Measurements from ENCODE around the gene GFI1B.
A peak's percentile ranks its signal among the peaks of the same experiment; 100 is the strongest.
"Not testable (repeated sequence)": the region's sequence is repeated elsewhere in the genome, so short reads cannot be mapped to it uniquely, and the experiment has no call there.

GFI1B gene

GRCh38 chr9:132946631-132947295 is 31.7 kb upstream of the GFI1B start:
- H3K4me3 ChIP-seq (ENCODE audit: low read length): no peak overlapping the region
- H3K4me1 ChIP-seq (ENCODE audit: control insufficient read depth, insufficient read depth, low read length): peaks cover 20% of the 10 kb centered on the region
- DNase-seq (ENCODE audit: low read depth): peak; percentile 19
- H3K27me3 ChIP-seq (replicated peaks; ENCODE audit: control insufficient read depth, insufficient read depth, low read length): peaks cover 4% of the 10 kb centered on the region
- no peak overlapping the region for H3K9ac ChIP-seq (ENCODE audit: low read length)
- no peaks in the 10 kb centered on the region for H3K36me3 ChIP-seq (ENCODE audit: control insufficient read depth, insufficient read depth, low read length, severe bottlenecking)
- no peaks in the 10 kb centered on the region for H3K9me3 ChIP-seq (ENCODE audit: control insufficient read depth, low read length)

DNA sequence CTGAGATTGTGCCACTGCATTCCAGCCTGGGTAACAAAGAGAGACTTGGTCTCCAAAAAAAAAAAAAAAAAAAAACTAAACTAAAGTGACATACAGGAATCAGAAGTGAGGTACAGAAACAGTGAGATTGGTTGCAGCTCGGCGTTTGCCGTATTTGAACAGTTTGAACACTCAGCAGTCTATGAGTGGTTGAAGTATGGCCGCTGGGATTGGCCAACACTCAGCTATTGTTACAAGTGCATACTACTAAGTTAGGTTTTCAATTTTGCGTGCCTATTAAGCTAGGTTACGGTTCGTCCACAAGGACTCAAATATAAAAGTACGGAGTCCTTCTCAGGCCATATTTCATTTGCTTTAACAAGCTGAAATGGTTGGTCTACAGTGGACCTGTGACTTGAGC is 30.7 kb upstream of the GFI1B start:
- Histone ChIP-seq H3K36me3 (ENCODE audit: control insufficient read depth, insufficient read depth, low read length, severe bottlenecking) (no peaks in the 10 kb centered on the region), H3K9ac (ENCODE audit: low read length) (no peak overlapping the region), H3K4me3 (ENCODE audit: low read length) (no peak overlapping the region), H3K9me3 (ENCODE audit: control insufficient read depth, low read length) (no peaks in the 10 kb centered on the region), H3K4me1 (ENCODE audit: control insufficient read depth, insufficient read depth, low read length) (peaks cover 14% of the 10 kb centered on the region), H3K27me3 (replicated peaks; ENCODE audit: control insufficient read depth, insufficient read depth, low read length) (peaks cover 4% of the 10 kb centered on the region)
- no peak for DNase-seq (ENCODE audit: low read depth)

- H3K4me1 ChIP-seq (ENCODE audit: control insufficient read depth, insufficient read depth, low read length): peaks cover 6% of the 10 kb centered on the region
- H3K9ac ChIP-seq (ENCODE audit: low read length): no peak overlapping the region
- peaks cover 4% of the 10 kb centered on the region for H3K27me3 ChIP-seq (replicated peaks; ENCODE audit: control insufficient read depth, insufficient read depth, low read length)
- H3K4me3 ChIP-seq (ENCODE audit: low read length): no peak overlapping the region
- no peak for DNase-seq (ENCODE audit: low read depth)
- H3K9me3 ChIP-seq (ENCODE audit: control insufficient read depth, low read length): no peaks in the 10 kb centered on the region
- no peaks in the 10 kb centered on the region for H3K36me3 ChIP-seq (ENCODE audit: control insufficient read depth, insufficient read depth, low read length, severe bottlenecking)
Measured at GRCh38 chr9:132948482-132949050, 29.9 kb upstream of the GFI1B start.

- H3K4me1 ChIP-seq (ENCODE audit: control insufficient read depth, insufficient read depth, low read length): peaks cover 4% of the 10 kb centered on the region
- H3K36me3 ChIP-seq (ENCODE audit: control insufficient read depth, insufficient read depth, low read length, severe bottlenecking): no peaks in the 10 kb centered on the region
- no peak overlapping the region for H3K4me3 ChIP-seq (ENCODE audit: low read length)
- H3K9ac ChIP-seq (ENCODE audit: low read length): no peak overlapping the region
- peaks cover under 1% of the 10 kb centered on the region for H3K9me3 ChIP-seq (ENCODE audit: control insufficient read depth, low read length)
- H3K27me3 ChIP-seq (replicated peaks; ENCODE audit: control insufficient read depth, insufficient read depth, low read length): peaks cover 4% of the 10 kb centered on the region
- DNase-seq (ENCODE audit: low read depth): no peak
Measured at GRCh38 chr9:132949709-132950108, 28.8 kb upstream of the GFI1B start.

GRCh38 chr9:132955123-132955522 is 23.4 kb upstream of the GFI1B start:
- H3K4me1 ChIP-seq (ENCODE audit: control insufficient read depth, insufficient read depth, low read length): no peaks in the 10 kb centered on the region
- H3K9ac ChIP-seq (ENCODE audit: low read length): no peak overlapping the region
- peaks cover 26% of the 10 kb centered on the region for H3K9me3 ChIP-seq (ENCODE audit: control insufficient read depth, low read length)
- DNase-seq (ENCODE audit: low read depth): no peak
- no peaks in the 10 kb centered on the region for H3K36me3 ChIP-seq (ENCODE audit: control insufficient read depth, insufficient read depth, low read length, severe bottlenecking)
- peaks cover 18% of the 10 kb centered on the region for H3K27me3 ChIP-seq (replicated peaks; ENCODE audit: control insufficient read depth, insufficient read depth, low read length)
- no peak overlapping the region for H3K4me3 ChIP-seq (ENCODE audit: low read length)

DNA sequence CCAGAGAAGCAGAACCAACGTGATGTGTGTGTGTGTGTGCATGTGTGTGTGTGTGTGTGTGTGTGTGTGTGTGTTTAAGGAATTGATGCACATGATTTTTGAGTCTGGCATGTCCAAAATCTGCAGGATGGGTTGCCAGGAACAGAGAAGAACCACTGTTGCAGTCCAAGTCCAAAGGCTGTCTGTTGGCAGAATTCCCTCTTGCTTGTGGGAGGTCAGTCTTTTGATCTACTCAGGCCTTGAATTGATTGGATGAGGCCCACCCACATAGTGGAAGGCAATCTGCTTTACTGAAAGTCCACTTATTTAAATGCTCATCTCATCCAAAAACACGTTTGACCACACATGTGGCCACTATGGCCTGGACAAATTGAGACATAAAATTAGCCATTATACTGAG is 22.7 kb upstream of the GFI1B start:
- H3K4me1 ChIP-seq (ENCODE audit: control insufficient read depth, insufficient read depth, low read length): no peaks in the 10 kb centered on the region
- peaks cover 18% of the 10 kb centered on the region for H3K27me3 ChIP-seq (replicated peaks; ENCODE audit: control insufficient read depth, insufficient read depth, low read length)
- no peaks in the 10 kb centered on the region for H3K36me3 ChIP-seq (ENCODE audit: control insufficient read depth, insufficient read depth, low read length, severe bottlenecking)
- DNase-seq (ENCODE audit: low read depth): no peak
- no peak overlapping the region for H3K4me3 ChIP-seq (ENCODE audit: low read length)
- H3K9me3 ChIP-seq (ENCODE audit: control insufficient read depth, low read length): peaks cover 26% of the 10 kb centered on the region
- H3K9ac ChIP-seq (ENCODE audit: low read length): no peak overlapping the region

GRCh38 chr9:132957805-132958204 is 20.7 kb upstream of the GFI1B start:
- H3K9me3 ChIP-seq (ENCODE audit: control insufficient read depth, low read length): peaks cover 26% of the 10 kb centered on the region
- no peak overlapping the region for H3K4me3 ChIP-seq (ENCODE audit: low read length)
- no peaks in the 10 kb centered on the region for H3K4me1 ChIP-seq (ENCODE audit: control insufficient read depth, insufficient read depth, low read length)
- no peaks in the 10 kb centered on the region for H3K36me3 ChIP-seq (ENCODE audit: control insufficient read depth, insufficient read depth, low read length, severe bottlenecking)
- H3K9ac ChIP-seq (ENCODE audit: low read length): no peak overlapping the region
- DNase-seq (ENCODE audit: low read depth): no peak
- peaks cover 18% of the 10 kb centered on the region for H3K27me3 ChIP-seq (replicated peaks; ENCODE audit: control insufficient read depth, insufficient read depth, low read length)

GRCh38 chr9:132961002-132961401 is 17.5 kb upstream of the GFI1B start:
- Histone ChIP-seq H3K4me3 (ENCODE audit: low read length) (no peak overlapping the region), H3K27me3 (replicated peaks; ENCODE audit: control insufficient read depth, insufficient read depth, low read length) (peaks cover 25% of the 10 kb centered on the region), H3K9ac (ENCODE audit: low read length) (no peak overlapping the region), H3K9me3 (ENCODE audit: control insufficient read depth, low read length) (peaks cover 13% of the 10 kb centered on the region), H3K36me3 (ENCODE audit: control insufficient read depth, insufficient read depth, low read length, severe bottlenecking) (no peaks in the 10 kb centered on the region), H3K4me1 (ENCODE audit: control insufficient read depth, insufficient read depth, low read length) (no peaks in the 10 kb centered on the region)
- DNase-seq (ENCODE audit: low read depth): no peak

DNA sequence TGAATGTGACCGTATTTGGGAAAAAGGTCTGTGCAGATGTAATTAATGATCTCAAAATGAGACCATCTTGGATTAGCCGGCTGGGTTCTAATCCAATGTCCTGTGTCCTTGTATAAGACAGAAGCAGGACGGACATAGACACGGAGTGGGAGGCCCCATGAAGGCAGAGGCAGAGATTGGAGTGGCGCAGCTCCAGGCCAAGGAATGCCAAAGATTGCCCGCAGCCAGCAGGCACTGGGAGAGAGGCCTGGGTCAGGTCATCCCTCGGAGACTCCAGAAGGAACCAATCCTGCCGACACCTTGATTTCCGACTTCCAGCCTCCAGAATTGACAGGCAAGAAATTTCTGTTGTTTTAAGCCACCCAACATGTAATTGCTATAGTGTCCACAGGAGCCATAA is 13.0 kb upstream of the GFI1B start:
- peaks cover 30% of the 10 kb centered on the region for H3K27me3 ChIP-seq (replicated peaks; ENCODE audit: control insufficient read depth, insufficient read depth, low read length)
- H3K4me1 ChIP-seq (ENCODE audit: control insufficient read depth, insufficient read depth, low read length): no peaks in the 10 kb centered on the region
- H3K9ac ChIP-seq (ENCODE audit: low read length): no peak overlapping the region
- H3K36me3 ChIP-seq (ENCODE audit: control insufficient read depth, insufficient read depth, low read length, severe bottlenecking): no peaks in the 10 kb centered on the region
- no peak overlapping the region for H3K4me3 ChIP-seq (ENCODE audit: low read length)
- no peaks in the 10 kb centered on the region for H3K9me3 ChIP-seq (ENCODE audit: control insufficient read depth, low read length)
- no peak for DNase-seq (ENCODE audit: low read depth)

DNA sequence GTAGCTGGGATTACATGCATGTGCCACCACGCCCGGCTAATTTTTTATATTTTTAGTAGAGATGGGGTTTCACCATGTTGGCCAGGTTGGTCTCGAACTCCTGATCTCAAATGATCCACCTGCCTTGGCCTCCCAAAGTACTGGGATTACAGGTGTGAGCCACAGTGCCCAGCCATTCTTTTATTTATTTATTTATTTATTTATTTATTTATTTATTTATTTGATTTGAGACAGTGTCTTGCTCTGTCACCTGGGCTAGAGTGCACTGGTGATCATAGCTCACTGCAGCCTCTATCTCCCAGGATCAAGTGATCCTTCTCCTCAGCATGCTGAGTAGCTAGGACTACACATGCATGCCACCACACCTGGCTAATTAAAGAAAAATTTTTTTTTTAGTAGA is 10.6 kb upstream of the GFI1B start:
- peaks cover 39% of the 10 kb centered on the region for H3K27me3 ChIP-seq (replicated peaks; ENCODE audit: control insufficient read depth, insufficient read depth, low read length)
- not testable (repeated sequence) for H3K9ac ChIP-seq (ENCODE audit: low read length); H3K36me3 ChIP-seq (ENCODE audit: control insufficient read depth, insufficient read depth, low read length, severe bottlenecking); H3K4me1 ChIP-seq (ENCODE audit: control insufficient read depth, insufficient read depth, low read length); DNase-seq (ENCODE audit: low read depth); H3K4me3 ChIP-seq (ENCODE audit: low read length); H3K9me3 ChIP-seq (ENCODE audit: control insufficient read depth, low read length)

DNA sequence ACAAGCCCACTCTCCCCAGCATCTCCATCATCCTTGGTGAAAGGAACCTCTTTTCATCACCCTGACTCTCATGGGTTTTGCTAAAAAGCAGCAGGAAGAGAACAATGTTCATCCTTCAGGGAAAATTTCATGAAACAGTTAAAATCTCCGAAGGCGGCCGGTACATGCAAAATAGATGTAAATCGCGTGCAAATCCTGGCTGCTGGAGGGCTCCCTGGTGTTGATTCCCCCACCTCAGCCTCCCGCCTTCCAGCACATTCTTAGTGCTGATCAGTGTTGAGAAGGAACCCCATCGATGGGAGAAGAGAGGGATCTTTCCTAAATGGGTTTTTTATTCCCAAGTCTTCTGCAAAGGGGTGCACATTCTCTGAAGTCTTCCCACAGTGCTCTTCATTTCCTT is 8.7 kb upstream of the GFI1B start:
- Histone ChIP-seq H3K27me3 (replicated peaks; ENCODE audit: control insufficient read depth, insufficient read depth, low read length) (peaks cover 55% of the 10 kb centered on the region), H3K4me1 (ENCODE audit: control insufficient read depth, insufficient read depth, low read length) (peaks cover 3% of the 10 kb centered on the region), H3K9me3 (ENCODE audit: control insufficient read depth, low read length) (no peaks in the 10 kb centered on the region), H3K4me3 (ENCODE audit: low read length) (no peak overlapping the region), H3K9ac (ENCODE audit: low read length) (no peak overlapping the region), H3K36me3 (ENCODE audit: control insufficient read depth, insufficient read depth, low read length, severe bottlenecking) (no peaks in the 10 kb centered on the region)
- DNase-seq (ENCODE audit: low read depth): no peak
